ENCODE measurements around the gene COA3.
"Not testable (repeated sequence)": the region's sequence is repeated elsewhere in the genome, so short reads cannot be mapped to it uniquely, and the experiment has no call there.

COA3 gene

DNA sequence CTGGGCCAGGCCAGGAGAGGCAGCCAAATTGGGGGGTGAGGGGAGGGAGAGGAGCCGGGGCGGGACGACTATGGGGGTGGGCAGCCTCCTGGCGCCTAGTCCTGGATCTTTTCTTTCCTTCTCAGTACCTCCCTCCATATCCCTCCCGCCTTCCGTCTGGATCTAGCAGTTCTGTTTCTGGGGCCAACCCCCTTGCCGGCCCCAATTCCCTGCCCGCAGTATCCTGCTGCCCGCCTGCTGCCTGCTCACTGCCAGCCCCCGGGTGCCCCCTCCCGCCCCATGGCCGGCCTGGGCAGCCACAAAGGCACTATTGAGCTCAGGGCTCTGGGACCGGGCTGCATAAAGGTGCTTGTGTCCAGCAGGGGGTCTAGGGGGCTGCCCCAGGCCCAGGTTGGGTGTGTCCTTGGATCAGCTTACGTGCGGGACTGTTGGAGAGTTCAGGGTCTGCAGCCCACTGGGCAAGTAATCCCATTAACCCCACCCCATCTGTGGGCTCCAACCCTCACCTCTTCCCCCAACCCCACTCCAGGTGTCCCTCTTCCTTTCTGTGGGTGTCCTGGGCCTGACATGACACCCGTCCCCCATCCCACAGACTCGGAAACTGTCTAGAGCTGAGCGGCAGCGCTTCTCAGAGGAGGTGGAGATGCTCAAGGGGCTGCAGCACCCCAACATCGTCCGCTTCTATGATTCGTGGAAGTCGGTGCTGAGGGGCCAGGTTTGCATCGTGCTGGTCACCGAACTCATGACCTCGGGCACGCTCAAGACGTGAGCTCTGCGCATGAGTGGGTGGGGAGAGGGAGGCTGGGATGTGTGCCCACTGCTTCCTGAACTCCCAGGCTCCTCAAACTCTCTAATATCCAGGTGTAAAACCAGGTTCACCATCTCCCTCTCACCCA, 16.1 kb downstream of the COA3 start:
- DNase-seq (ENCODE audit: extremely low read depth in 1 of 2, low read depth in 1 of 2) = no peak

DNA sequence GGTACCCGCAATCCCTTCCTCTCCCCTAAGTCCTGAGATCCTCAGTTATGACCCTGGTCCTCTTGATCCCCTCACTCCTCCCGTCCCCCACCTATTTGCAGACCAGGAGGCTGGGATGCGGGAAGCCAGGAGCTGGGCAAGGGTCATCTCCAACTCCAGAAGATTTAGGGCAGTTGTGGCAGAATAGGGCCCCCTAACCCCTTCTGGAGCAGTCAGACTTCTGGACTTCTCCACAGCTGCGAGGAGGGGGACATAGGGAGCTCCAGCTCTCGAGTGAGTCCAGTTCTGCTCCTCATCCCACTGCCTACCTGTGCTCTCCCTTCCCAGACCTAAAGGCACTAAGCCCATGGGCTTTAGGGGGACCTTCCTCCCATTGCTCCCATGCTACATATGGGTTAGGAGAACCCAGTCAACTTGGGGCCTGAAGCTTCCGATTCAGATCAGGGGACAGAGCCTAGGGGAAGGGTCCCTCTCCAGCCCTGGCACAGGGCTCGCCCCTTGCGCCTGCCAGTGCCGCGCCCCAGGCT, 16.8 kb downstream of the COA3 start:
- no peak for DNase-seq (ENCODE audit: extremely low read depth in 1 of 2, low read depth in 1 of 2)

DNA sequence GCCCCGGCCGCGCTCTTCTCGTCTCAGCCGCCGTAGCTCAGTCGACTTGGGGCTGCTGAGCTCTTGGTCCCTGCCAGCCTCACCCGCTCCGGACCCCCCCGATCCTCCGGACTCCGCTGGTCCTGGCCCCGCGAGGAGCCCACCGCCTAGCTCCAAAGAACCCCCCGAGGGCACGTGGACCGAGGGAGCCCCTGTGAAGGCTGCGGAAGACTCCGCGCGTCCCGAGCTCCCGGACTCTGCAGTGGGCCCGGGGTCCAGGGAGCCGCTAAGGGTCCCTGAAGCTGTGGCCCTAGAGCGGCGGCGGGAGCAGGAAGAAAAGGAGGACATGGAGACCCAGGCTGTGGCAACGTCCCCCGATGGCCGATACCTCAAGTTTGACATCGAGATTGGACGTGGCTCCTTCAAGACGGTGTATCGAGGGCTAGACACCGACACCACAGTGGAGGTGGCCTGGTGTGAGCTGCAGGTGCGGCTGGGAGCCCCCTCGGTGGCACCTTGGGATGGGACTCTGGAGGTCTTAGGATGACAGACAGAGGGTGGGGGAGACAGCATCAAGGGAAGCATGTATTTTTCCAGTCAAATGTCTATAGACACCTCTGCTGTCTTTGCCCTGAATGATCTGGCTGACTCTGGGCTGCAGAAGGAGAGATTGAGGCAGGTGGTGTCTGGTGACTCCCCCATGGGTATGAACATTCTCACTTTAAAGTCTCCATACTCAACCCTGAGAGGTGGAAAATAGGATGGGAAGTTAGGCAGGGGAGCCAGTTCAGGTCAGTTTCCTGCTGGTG, 17.5 kb downstream of the COA3 start:
- no peak for DNase-seq (ENCODE audit: extremely low read depth in 1 of 2, low read depth in 1 of 2)

DNA sequence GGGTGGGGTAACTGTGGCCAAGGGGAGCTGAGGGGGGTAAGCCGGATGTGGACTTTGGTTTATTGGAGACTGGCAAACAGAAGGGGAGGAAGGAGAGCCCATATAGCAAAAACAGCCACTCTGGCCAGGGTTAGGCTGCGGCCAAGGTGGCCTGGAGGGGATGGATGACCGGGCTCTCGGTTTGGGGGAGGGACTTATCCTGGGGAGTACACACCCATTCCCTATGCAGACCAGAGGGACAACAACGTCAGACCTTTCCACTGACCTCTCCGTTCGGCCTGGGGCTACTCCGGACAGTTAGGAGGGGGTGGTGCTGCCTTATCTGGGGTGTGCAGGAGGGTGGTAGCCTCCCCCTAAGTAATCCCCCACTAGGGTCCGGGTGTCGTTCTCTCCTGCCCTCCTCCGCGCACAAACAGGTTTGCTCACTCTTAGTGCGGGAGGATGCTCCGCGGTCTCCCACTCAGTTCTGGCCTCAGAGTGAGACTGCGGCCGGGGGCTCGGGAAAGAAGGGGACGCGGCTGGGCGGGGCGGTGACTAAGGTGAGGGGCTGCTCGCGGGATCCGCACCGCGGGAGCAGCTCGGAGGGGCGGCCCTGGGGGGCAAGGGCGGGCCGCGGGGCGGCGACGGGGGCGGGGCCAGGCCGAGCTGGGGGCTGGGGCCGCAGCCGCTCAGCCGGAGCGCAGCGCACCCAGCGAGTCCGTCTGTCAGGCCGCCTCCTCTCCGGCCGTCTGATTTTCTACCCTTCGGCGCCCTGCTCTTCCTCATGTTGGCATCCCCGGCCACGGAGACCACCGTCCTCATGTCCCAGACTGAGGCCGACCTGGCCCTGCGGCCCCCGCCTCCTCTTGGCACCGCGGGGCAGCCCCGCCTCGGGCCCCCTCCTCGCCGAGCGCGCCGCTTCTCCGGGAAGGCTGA, 18.3 kb downstream of the COA3 start, which contains the start of gene WNK4:
TSS of gene WNK4 (plus strand) at position 675 of the 915 bp plus-strand sequence. CDS start at position 764, 89 bp downstream.
- DNase-seq (ENCODE audit: extremely low read depth in 1 of 2, low read depth in 1 of 2) = no peak

DNA sequence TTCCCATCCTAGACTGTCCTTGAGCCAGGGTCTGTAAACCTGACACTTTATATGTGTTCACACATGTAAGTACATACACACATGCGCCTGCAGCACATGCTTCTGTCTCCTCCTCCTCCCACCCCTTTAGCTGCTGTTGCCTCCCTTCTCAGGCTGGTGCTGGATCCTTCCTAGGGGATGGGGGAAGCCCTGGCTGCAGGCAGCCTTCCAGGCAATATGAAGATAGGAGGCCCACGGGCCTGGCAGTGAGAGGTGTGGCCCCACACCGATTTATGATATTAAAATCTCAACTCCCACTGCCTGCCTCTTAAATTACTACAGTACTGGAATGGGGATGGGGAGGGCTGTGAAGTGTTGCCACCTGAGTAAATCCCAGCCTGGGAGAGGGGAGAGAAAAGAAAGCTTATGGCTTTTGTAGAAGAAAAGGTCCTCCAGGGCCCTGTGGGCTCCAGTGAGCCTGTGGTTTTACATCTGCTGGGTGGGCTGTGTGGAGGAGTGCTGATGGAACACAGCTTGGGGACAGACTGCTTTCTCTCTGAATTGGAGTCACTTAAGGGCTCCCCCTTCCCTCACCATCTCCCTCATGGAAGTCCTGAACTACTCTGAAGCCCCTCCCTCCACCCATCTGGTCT, 19.1 kb downstream of the COA3 start:
- DNase-seq (ENCODE audit: extremely low read depth in 1 of 2, low read depth in 1 of 2) = no peak

DNA sequence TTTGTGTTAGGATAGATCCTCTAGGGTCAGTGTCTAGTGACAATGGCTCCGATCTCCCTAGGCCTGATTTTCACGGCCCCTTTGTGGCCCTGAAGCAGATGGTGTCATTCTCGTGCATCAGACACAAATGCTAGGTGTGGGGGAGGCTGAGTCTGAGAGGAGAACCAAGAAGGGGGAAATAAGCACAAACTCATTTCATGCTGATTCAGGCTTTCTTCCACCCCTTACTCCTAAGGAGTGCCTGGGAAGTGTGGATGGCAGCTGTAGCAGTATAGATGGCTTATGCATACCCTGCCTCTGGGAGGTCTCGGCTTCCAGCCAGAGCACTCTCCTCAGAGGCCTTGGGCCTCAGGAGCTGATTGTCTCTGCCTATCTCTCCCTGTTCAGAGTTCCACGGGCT, 19.9 kb downstream of the COA3 start:
- no peak for DNase-seq (ENCODE audit: extremely low read depth in 1 of 2, low read depth in 1 of 2)

DNA sequence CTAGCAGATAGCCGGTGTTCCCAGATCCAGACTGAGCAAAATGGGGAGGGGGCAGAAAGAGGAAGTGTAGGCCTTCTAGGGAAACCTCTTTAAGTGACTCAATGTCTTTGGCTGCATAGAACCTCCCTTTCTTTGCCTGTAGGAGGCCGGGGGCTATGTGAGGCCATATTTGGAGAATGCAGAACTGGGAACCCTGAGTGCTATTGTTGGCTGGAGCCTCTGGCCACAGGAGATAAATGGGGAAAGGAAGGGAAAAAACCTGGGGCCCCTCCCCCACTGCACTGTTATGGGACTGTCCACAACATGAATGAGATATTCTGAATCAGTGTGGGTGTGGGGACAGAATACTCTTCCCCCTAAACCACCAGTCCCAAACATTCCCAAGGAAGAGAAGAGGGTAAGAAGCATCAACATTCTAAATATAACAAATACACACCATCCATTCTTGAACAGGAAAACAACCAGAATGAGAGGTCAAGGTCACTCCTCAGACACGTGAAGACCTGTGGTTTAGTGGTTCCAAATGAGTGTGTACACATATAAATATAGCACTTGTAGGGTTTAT, 22.9 kb downstream of the COA3 start:
- no peak for DNase-seq (ENCODE audit: extremely low read depth in 1 of 2, low read depth in 1 of 2)

DNA sequence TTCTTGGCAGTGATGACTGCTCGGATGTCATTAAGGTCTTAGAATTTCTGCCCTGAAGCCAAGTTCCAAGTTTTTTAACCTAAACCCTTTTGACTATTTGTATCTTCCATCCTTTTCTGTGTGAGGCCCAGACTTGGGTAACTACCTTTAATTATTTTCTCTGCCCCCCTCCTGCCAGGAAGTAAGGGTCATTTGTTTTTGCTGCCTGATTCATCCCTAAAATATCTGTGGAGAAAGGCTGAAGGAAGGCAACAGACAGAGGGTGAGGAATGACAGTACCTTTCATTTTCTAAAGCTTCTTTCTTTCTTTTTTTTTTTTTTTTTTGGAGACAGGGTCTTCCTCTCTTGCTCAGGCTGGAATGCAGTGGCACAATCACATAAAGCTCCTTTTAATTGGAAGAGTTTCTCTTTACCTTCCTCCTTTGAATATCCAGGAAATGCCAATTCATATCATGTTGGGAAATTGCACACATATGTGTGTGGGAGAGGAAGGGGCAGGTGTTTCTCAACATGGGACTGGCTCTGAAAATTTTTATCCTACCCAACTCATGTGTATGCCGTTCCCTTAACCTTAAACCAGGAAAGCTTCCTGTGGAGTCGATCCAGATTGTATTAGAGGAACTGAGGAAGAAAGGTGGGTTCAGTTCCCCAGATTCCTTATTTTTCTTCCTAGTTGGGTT, 24.3 kb downstream of the COA3 start:
- DNase-seq (ENCODE audit: extremely low read depth in 1 of 2, low read depth in 1 of 2) = no peak

DNA sequence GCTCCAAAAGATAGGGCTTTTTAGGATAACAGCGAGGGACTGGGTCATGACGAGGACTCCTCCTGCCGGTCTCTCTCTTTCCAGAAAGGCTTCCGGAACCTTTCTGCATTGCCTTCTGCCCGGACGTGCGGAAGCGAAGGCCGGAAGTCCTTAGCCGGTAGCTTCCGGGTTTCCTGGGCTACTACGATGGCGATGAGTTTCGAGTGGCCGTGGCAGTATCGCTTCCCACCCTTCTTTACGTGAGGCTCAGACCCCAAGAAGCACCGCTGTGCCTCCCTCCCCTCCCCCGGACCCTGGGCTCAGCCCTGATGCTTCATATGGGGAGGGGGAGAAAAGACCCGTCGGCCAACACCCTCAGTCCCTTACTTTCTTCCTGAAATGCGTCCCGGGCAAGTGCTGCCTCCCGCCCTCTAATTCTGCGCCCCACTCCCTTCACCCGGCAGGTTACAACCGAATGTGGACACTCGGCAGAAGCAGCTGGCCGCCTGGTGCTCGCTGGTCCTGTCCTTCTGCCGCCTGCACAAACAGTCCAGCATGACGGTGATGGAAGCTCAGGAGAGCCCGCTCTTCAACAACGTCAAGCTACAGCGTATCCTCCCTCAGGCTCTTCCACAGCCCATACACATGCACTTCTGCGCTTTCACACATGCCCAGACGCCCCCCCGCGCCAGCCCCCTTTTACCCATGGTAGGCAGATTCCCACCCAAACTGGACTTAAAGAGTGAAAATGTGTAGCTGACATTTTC, 25.0 kb downstream of the COA3 start, which contains the start of gene VPS25:
TSS of gene VPS25 (plus strand) at position 160 of the 746 bp plus-strand sequence. CDS start at position 187, 27 bp downstream.
- peak; percentile 39 to 55 for DNase-seq (ENCODE audit: extremely low read depth in 1 of 2, low read depth in 1 of 2)

DNA sequence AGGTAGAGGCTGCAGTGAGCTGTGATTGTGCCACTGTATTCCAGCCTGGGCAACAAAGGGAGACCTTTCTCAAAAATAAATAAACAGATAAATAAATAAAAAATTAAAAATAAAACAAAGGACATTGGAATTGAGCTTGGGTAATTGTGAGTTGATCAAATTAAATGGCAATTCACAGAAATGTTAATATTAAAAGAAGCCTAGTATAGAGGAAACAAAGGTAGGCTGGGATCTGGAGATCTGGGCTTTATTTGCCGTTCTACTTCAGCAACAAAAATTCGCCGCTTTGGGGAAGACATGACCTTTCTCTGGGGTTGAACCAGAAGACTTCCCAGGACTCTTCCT, 25.6 kb downstream of the COA3 start:
- DNase-seq (ENCODE audit: extremely low read depth in 1 of 2, low read depth in 1 of 2) = no peak

DNA sequence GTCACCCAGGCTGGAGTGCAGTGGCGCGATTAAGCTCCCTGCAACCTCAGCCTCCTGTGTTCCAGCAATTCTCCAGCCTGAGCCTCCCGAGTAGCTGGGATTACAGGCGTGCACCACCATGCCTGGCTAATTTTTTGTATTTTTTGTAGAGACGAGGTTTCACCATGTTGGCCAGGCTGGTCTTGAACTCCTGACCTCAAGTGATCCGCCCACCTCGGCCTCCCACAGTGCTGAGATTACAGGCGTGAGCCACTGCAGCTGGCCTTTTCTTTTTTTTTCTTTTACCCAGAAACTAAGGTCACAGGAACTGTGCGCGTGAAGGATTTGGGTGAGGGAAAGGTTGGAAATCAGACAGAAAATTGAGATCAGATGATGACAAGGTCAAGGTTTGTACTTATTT, 28.5 kb downstream of the COA3 start:
- DNase-seq (ENCODE audit: extremely low read depth in 1 of 2, low read depth in 1 of 2) = not testable (repeated sequence)

DNA sequence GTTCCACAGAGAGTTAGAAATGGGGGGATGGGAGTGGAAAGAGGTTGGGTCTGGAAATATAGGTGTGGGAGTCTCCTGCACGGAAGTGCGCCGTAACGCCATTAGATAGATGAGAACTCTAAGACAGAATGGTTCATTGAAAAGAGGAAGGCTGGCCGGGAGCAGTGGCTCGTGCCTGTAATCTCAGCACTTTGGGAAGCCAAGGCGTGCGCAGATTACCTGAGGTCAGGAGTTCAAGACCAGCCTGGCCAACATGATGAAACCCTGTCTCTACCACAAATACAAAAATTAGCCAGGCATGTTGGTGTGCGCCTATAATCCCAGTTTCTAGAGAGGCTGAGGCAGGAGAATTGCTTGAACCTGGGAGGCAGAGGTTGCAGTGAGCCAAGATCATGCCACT, 30.5 kb downstream of the COA3 start:
- DNase-seq (ENCODE audit: extremely low read depth in 1 of 2, low read depth in 1 of 2) = not testable (repeated sequence)

DNA sequence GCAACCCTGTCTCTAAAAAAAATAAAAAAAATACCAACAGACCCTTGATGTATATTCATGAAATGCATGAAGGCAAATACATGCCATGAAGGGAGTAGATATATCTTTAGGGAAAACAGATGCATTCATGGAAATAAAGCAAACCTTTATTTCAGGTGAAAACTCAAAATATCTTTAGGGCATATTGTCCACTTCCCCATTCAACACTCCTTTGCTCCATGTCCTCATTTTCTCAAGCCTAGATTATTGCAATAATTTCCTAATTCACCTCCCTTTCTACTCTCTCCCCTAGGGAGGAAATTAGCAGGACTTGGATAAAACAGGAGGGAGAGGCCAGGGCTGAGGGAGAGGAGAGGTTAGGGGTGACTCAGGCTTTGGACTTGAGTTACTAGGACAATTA, 31.0 kb downstream of the COA3 start:
- no peak for DNase-seq (ENCODE audit: extremely low read depth in 1 of 2, low read depth in 1 of 2)

DNA sequence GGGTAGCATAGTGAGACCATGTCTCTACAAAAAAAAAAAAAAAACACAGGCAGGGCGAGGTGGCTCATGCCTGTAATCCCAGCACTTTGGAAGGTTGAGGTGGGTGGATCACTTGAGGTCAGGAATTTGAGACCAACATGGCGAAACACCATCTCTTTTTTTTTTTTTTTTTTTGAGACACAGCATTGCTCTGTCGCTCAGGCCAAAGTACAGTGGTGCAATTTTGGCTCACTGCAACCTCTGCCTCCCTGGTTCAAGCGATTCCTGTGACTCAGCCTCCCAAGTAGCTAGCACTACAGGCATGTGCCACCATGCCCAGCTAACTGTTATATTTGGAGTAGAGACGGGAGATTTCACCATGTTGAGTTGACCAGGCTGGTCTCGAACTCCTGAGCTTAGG, 32.4 kb downstream of the COA3 start:
- DNase-seq (ENCODE audit: extremely low read depth in 1 of 2, low read depth in 1 of 2) = no peak

DNA sequence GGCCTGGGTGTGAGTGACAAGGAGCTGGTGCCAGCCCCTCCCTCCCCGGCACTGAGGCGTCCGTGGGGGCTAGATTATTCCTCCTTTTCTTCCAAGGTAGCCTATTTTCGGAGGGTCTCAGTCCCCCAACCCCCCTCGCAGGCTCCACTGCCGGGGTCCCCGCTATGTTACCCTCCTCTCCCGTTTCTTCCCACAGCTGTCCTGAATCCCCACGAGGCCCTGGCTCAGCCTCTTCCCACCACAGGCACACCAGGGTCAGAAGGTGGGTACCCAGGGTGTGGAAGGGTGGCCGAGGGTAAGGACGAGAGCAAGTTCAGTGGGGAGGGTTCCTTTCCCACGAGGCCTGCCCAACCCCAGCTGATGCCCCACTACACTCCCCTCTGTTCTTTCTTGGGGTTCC, 36.9 kb downstream of the COA3 start:
- no peak for DNase-seq (ENCODE audit: extremely low read depth in 1 of 2, low read depth in 1 of 2)

DNA sequence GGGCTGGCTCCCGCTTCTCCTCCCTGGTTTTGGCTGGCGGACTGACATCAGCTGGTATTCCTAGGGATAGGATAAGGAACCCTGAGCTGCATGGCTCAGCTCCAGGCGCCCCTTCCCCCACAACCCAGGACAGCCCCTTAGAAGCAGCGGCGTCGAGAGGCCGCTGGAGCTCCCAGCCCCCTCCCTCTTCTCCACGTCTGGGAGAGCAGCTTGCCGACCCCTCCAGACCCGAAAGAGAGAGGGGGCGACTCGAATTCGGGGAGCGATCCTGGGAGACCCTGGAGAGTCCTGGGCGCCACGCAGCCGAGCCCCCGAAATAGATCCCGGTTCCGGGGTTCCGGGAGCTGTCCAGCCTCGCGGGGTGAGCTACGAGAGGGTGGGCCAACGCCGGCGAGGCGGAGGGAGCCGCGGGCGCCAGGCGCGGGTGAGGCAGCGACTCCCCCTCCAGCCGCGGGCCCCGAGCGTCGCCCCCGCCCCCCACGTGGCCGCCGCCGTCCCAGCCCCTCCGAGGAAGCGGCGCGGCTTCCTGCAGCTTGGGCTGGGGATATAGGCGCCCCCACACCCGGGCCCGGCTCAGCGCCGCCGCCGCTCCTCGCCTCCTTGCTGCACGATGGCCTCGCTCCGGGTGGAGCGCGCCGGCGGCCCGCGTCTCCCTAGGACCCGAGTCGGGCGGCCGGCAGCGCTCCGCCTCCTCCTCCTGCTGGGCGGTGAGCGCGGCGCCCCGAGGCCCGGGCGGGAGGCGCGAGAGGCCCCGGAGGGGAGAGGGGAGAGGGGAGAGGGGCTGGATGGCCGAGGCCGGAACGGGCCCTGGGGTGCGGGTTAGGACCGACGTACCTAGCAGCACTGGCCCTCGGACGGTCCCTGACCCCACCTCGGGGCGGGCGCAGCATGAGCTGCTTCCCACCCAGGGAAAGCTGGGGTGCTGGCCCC, 37.6 kb downstream of the COA3 start, which contains the start of gene RAMP2:
TSS of gene RAMP2 (plus strand) at position 576 of the 930 bp plus-strand sequence. CDS start at position 611, 35 bp downstream.
- no peak for DNase-seq (ENCODE audit: extremely low read depth in 1 of 2, low read depth in 1 of 2)

DNA sequence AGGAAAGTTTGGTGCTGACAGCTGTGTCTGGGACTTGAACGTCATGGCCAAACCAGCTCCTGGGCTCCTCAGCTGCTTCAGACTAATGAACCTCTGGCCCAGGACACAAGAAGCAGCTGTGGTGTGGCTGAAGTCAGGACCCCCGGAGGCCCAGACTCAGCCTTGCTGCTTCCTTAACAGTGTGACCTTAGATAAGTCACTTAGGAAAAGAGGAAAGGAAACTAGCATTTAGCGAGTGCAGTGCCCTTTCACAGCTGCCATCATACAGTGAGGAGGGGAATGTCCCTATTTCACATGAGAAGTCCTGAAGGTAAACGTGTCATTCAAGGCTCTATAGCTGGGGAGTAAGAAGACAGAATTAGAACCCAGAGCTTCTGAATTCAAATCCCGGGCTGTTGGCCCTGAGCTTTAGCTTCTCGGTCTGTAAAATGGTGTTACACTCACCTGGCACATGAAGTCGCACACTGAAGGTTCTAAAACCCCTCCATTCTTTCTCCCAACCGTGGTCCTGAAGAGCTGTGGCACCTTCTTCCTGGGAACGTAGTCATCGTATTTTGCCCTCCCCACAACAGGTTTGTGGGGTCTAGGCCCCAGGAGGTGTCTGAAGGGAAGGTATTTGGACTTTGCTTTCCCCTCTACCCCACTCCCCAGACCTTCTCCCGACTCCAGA, 38.4 kb downstream of the COA3 start:
- no peak for DNase-seq (ENCODE audit: extremely low read depth in 1 of 2, low read depth in 1 of 2)

Data from stimulated activated CD8-positive, alpha-beta memory T cell treated with anti-CD3 and anti-CD28 coated beads, Interleukin-7, amount 100 ng/mL, for 48 hours (primary cell).